ENCODE data around the gene PHF23.

The PHF23 gene

GRCh38 chr17:7216242-7217112, 22.8 kb downstream of the PHF23 start:
- Mint-ChIP-seq H3K36me3 (ENCODE audit: low read depth) (peaks cover 6% of the 10 kb centered on the region), H3K27me3 (ENCODE audit: low read depth) (peaks cover 11% of the 10 kb centered on the region), H3K9me3 (no peaks in the 10 kb centered on the region), H3K4me1 (ENCODE audit: low read depth) (peaks cover 63% of the 10 kb centered on the region), H3K27ac (peak overlapping the region; percentile 45), H3K4me3 (peak overlapping the region; percentile 54)
- DNase-seq (ENCODE audit: low spot score), result no peak

- Mint-ChIP-seq H3K4me1 (ENCODE audit: low read depth) (peaks cover 57% of the 10 kb centered on the region), H3K9me3 (no peaks in the 10 kb centered on the region), H3K36me3 (ENCODE audit: low read depth) (no peaks in the 10 kb centered on the region), H3K27ac (no peak overlapping the region), H3K4me3 (peak overlapping the region; percentile 90), H3K27me3 (ENCODE audit: low read depth) (peaks cover 15% of the 10 kb centered on the region)
- DNase-seq (ENCODE audit: low spot score), result no peak
These were observed 23.5 kb downstream of the PHF23 start for GRCh38 chr17:7215652-7216180.

GRCh38 chr17:7215136-7215638, 24.1 kb downstream of the PHF23 start:
- Mint-ChIP-seq H3K27ac (peak overlapping the region; percentile 95), H3K9me3 (no peaks in the 10 kb centered on the region), H3K36me3 (ENCODE audit: low read depth) (no peaks in the 10 kb centered on the region), H3K27me3 (ENCODE audit: low read depth) (peaks cover 19% of the 10 kb centered on the region), H3K4me3 (peak overlapping the region; percentile 90), H3K4me1 (ENCODE audit: low read depth) (peaks cover 52% of the 10 kb centered on the region)
- DNase-seq (ENCODE audit: low spot score), result no peak

GRCh38 chr17:7214300-7215135, 24.7 kb downstream of the PHF23 start:
- Mint-ChIP-seq H3K4me3 (peak overlapping the region; percentile 90), H3K27me3 (ENCODE audit: low read depth) (peaks cover 22% of the 10 kb centered on the region)

GRCh38 chr17:7213895-7214299, 25.4 kb downstream of the PHF23 start:
- peak overlapping the region; percentile 95 for H3K27ac Mint-ChIP-seq
- H3K9me3 Mint-ChIP-seq, result no peaks in the 10 kb centered on the region
- H3K27me3 Mint-ChIP-seq (ENCODE audit: low read depth), result peaks cover 22% of the 10 kb centered on the region
- DNase-seq (ENCODE audit: low spot score), result no peak
- no peaks in the 10 kb centered on the region for H3K36me3 Mint-ChIP-seq (ENCODE audit: low read depth)
- peak overlapping the region; percentile 90 for H3K4me3 Mint-ChIP-seq
- H3K4me1 Mint-ChIP-seq (ENCODE audit: low read depth), result peaks cover 46% of the 10 kb centered on the region

More at GRCh38 chr17:7214300-7215135, 24.7 kb downstream of the PHF23 start:
- H3K9me3 Mint-ChIP-seq, result no peaks in the 10 kb centered on the region
- DNase-seq (ENCODE audit: low spot score), result peak; percentile 99
- H3K36me3 Mint-ChIP-seq (ENCODE audit: low read depth), result no peaks in the 10 kb centered on the region
- H3K4me1 Mint-ChIP-seq (ENCODE audit: low read depth), result peaks cover 51% of the 10 kb centered on the region
- H3K27ac Mint-ChIP-seq, result peak overlapping the region; percentile 95

- peaks cover 22% of the 10 kb centered on the region for H3K27me3 Mint-ChIP-seq (ENCODE audit: low read depth)
- H3K36me3 Mint-ChIP-seq (ENCODE audit: low read depth), result no peaks in the 10 kb centered on the region
- no peak overlapping the region for H3K4me3 Mint-ChIP-seq
- H3K9me3 Mint-ChIP-seq, result no peaks in the 10 kb centered on the region
- peaks cover 31% of the 10 kb centered on the region for H3K4me1 Mint-ChIP-seq (ENCODE audit: low read depth)
- no peak for DNase-seq (ENCODE audit: low spot score)
- no peak overlapping the region for H3K27ac Mint-ChIP-seq
These were observed 27.6 kb downstream of the PHF23 start for GRCh38 chr17:7211491-7212273.

- peaks cover 22% of the 10 kb centered on the region for H3K27me3 Mint-ChIP-seq (ENCODE audit: low read depth)
- no peaks in the 10 kb centered on the region for H3K36me3 Mint-ChIP-seq (ENCODE audit: low read depth)
- no peak overlapping the region for H3K27ac Mint-ChIP-seq
- peaks cover 31% of the 10 kb centered on the region for H3K4me1 Mint-ChIP-seq (ENCODE audit: low read depth)
- H3K9me3 Mint-ChIP-seq, result no peaks in the 10 kb centered on the region
- no peak overlapping the region for H3K4me3 Mint-ChIP-seq
- no peak for DNase-seq (ENCODE audit: low spot score)
These were observed 30.4 kb downstream of the PHF23 start for GRCh38 chr17:7208754-7209460.

GRCh38 chr17:7208027-7208571, 31.2 kb downstream of the PHF23 start:
- Mint-ChIP-seq H3K27me3 (ENCODE audit: low read depth) (peaks cover 18% of the 10 kb centered on the region), H3K36me3 (ENCODE audit: low read depth) (no peaks in the 10 kb centered on the region), H3K9me3 (no peaks in the 10 kb centered on the region), H3K4me1 (ENCODE audit: low read depth) (peaks cover 25% of the 10 kb centered on the region), H3K4me3 (no peak overlapping the region), H3K27ac (no peak overlapping the region)
- no peak for DNase-seq (ENCODE audit: low spot score)

- Mint-ChIP-seq H3K4me1 (ENCODE audit: low read depth) (peaks cover 25% of the 10 kb centered on the region), H3K27ac (peak overlapping the region; percentile 61), H3K36me3 (ENCODE audit: low read depth) (no peaks in the 10 kb centered on the region), H3K27me3 (ENCODE audit: low read depth) (peaks cover 16% of the 10 kb centered on the region), H3K9me3 (no peaks in the 10 kb centered on the region), H3K4me3 (no peak overlapping the region)
- DNase-seq (ENCODE audit: low spot score), result no peak
These were observed 31.9 kb downstream of the PHF23 start for GRCh38 chr17:7207120-7208001.

- Mint-ChIP-seq H3K36me3 (ENCODE audit: low read depth) (no peaks in the 10 kb centered on the region), H3K27me3 (ENCODE audit: low read depth) (peaks cover 5% of the 10 kb centered on the region), H3K27ac (peak overlapping the region; percentile 90), H3K9me3 (no peaks in the 10 kb centered on the region), H3K4me1 (ENCODE audit: low read depth) (peaks cover 24% of the 10 kb centered on the region), H3K4me3 (peak overlapping the region; percentile 82)
- no peak for DNase-seq (ENCODE audit: low spot score)
These were observed 33.7 kb downstream of the PHF23 start for GRCh38 chr17:7205561-7205960.

- H3K36me3 Mint-ChIP-seq (ENCODE audit: low read depth), result no peaks in the 10 kb centered on the region
- peaks cover 24% of the 10 kb centered on the region for H3K4me1 Mint-ChIP-seq (ENCODE audit: low read depth)
- peak overlapping the region; percentile 90 for H3K27ac Mint-ChIP-seq
- peak; percentile 90 for DNase-seq (ENCODE audit: low spot score)
- peaks cover under 1% of the 10 kb centered on the region for H3K27me3 Mint-ChIP-seq (ENCODE audit: low read depth)
- no peaks in the 10 kb centered on the region for H3K9me3 Mint-ChIP-seq
- peak overlapping the region; percentile 82 for H3K4me3 Mint-ChIP-seq
These were observed 34.3 kb downstream of the PHF23 start for GRCh38 chr17:7204828-7205461.
